OCI-LY1 (cell line): Measurements from ENCODE around the gene PLEKHA6.

Experiments
- H2AFZ ChIP-seq: fragments of 200-600 bp; sonication (generic), shearing (Covaris generic); 2 replicates; pipeline ENCODE4 v1.6.0; 2014; ENCODE audit warnings: antibody characterized with exemption, mild to moderate bottlenecking, low read length
- H3F3A ChIP-seq: fragments of 200-600 bp; sonication (generic), shearing (Covaris generic); 2 replicates; pipeline ENCODE4 v1.6.0; 2014; ENCODE audit warnings: mild to moderate bottlenecking, antibody characterized with exemption, low read length, moderate library complexity; ENCODE audit not compliant: insufficient read depth
- H3K27ac ChIP-seq: fragments of 200-600 bp; sonication (generic); 2 replicates; pipeline ENCODE4 v1.5.1; 2014; ENCODE audit warnings: low read length, mixed run types, mild to moderate bottlenecking, low read depth; ENCODE audit not compliant: poor library complexity, severe bottlenecking
- H3K27me3 ChIP-seq: fragments of 200-600 bp; sonication (generic); 2 replicates; pipeline ENCODE4 v1.6.0; 2014; ENCODE audit warnings: antibody characterized with exemption, mild to moderate bottlenecking, low read length, moderate library complexity; ENCODE audit not compliant: insufficient read depth
- H3K36me3 ChIP-seq: fragments of 200-600 bp; sonication (generic); 2 replicates; pipeline ENCODE4 v1.6.1; 2014; ENCODE audit warnings: mild to moderate bottlenecking, antibody characterized with exemption, low read length, moderate library complexity, mixed read lengths; ENCODE audit not compliant: insufficient read depth
- H3K4me1 ChIP-seq: fragments of 200-600 bp; sonication (generic); 2 replicates; pipeline ENCODE4 v1.5.1; 2014; ENCODE audit warnings: mild to moderate bottlenecking, low read length, moderate library complexity; ENCODE audit not compliant: insufficient read depth, severe bottlenecking
- H3K4me2 ChIP-seq: fragments of 200-600 bp; sonication (generic), shearing (Covaris generic); 2 replicates; pipeline ENCODE4 v1.6.1; 2014; ENCODE audit warnings: low read length
- H3K4me3 ChIP-seq: fragments of 200-600 bp; sonication (generic); 2 replicates; pipeline ENCODE4 v1.5.1; 2014; ENCODE audit warnings: low read length, low read depth, mild to moderate bottlenecking, mixed read lengths; ENCODE audit not compliant: poor library complexity, severe bottlenecking
- H3K79me2 ChIP-seq: fragments of 200-600 bp; shearing (Covaris generic); 2 replicates; pipeline ENCODE4 v1.6.1; 2016; ENCODE audit warnings: mixed run types, low read length, mixed read lengths; ENCODE audit not compliant: insufficient read depth
- H3K9ac ChIP-seq: fragments of 200-600 bp; sonication (generic), shearing (Covaris generic); 2 replicates; pipeline ENCODE4 v1.6.1; 2014; ENCODE audit warnings: mild to moderate bottlenecking, low read length, mixed read lengths
- H3K9me2 ChIP-seq: fragments of 200-600 bp; sonication (generic), shearing (Covaris generic); 2 replicates; pipeline ENCODE4 v1.6.1; 2014; ENCODE audit warnings: low read depth, mild to moderate bottlenecking, low read length, mixed read lengths
- H3K9me3 ChIP-seq: fragments of 200-600 bp; shearing (Covaris generic); 2 replicates; pipeline ENCODE4 v1.6.1; 2014; ENCODE audit warnings: low read length, mixed read lengths
- H4K20me1 ChIP-seq: fragments of 200-600 bp; sonication (generic), shearing (Covaris generic); 2 replicates; pipeline ENCODE4 v1.6.0; 2016; ENCODE audit warnings: mild to moderate bottlenecking, low read length; ENCODE audit not compliant: insufficient read depth
- CTCF ChIP-seq: fragments of 200-600 bp; sonication (generic), shearing (Covaris generic); IDR thresholded peaks from 2 replicates; pipeline ENCODE4 v1.5.1; 2017; ENCODE audit warnings: mild to moderate bottlenecking, antibody characterized with exemption, low read length, moderate library complexity, mixed read lengths
- EZH2 ChIP-seq: fragments of 200-600 bp; sonication (generic), shearing (Covaris generic); IDR thresholded peaks from 2 replicates; pipeline ENCODE4 v1.8.0; 2017; ENCODE audit warnings: borderline replicate concordance, mixed run types, mild to moderate bottlenecking, antibody characterized with exemption, low read length, moderate library complexity, mixed read lengths

PLEKHA6 gene

GRCh38 chr1:204396015-204396583 lies 36.4 kb upstream of the PLEKHA6 start:
- H3K4me1 ChIP-seq: no peaks in the 10 kb centered on the region
- H3K27ac ChIP-seq: no peak overlapping the region
- no peak overlapping the region for H3K4me2 ChIP-seq
- no peaks in the 10 kb centered on the region for H3K9me2 ChIP-seq
- H3K36me3 ChIP-seq: peaks cover 47% of the 10 kb centered on the region
- no peak overlapping the region for H2AFZ ChIP-seq
- H3F3A ChIP-seq: no peaks in the 10 kb centered on the region
- no peaks in the 10 kb centered on the region for H3K79me2 ChIP-seq
- no peaks in the 10 kb centered on the region for H4K20me1 ChIP-seq
- TF ChIP-seq EZH2 (no peak), CTCF (no peak)
- no peak overlapping the region for H3K9ac ChIP-seq
- no peak overlapping the region for H3K4me3 ChIP-seq
- H3K27me3 ChIP-seq: no peaks in the 10 kb centered on the region
- 0 out of 2 replicates have a peak, but pooled peaks cover 3% of the 10 kb centered on the region for H3K9me3 ChIP-seq

GRCh38 chr1:204391629-204392028 lies 31.9 kb upstream of the PLEKHA6 start:
- H3K9me3 ChIP-seq: 0 out of 2 replicates have a peak, but pooled peaks cover 3% of the 10 kb centered on the region
- no peak overlapping the region for H2AFZ ChIP-seq
- no peak overlapping the region for H3K27ac ChIP-seq
- H3K4me1 ChIP-seq: no peaks in the 10 kb centered on the region
- H3K27me3 ChIP-seq: no peaks in the 10 kb centered on the region
- H4K20me1 ChIP-seq: no peaks in the 10 kb centered on the region
- H3K36me3 ChIP-seq: peaks cover 9% of the 10 kb centered on the region
- no peak overlapping the region for H3K4me2 ChIP-seq
- no peaks in the 10 kb centered on the region for H3K9me2 ChIP-seq
- TF ChIP-seq EZH2 (no peak), CTCF (no peak)
- no peak overlapping the region for H3K9ac ChIP-seq
- no peaks in the 10 kb centered on the region for H3F3A ChIP-seq
- no peaks in the 10 kb centered on the region for H3K79me2 ChIP-seq
- H3K4me3 ChIP-seq: no peak overlapping the region

GRCh38 chr1:204390751-204391466 lies 31.2 kb upstream of the PLEKHA6 start:
- H3K9me2 ChIP-seq: no peaks in the 10 kb centered on the region
- H3K36me3 ChIP-seq: peaks cover 2% of the 10 kb centered on the region
- no peak overlapping the region for H3K4me3 ChIP-seq
- 0 out of 2 replicates have a peak, but pooled peaks cover 3% of the 10 kb centered on the region for H3K9me3 ChIP-seq
- H3K79me2 ChIP-seq: no peaks in the 10 kb centered on the region
- no peak for TF ChIP-seq EZH2
- TF ChIP-seq CTCF: no peak
- no peak overlapping the region for H3K4me2 ChIP-seq
- H3K27me3 ChIP-seq: no peaks in the 10 kb centered on the region
- no peak overlapping the region for H3K9ac ChIP-seq
- H3K4me1 ChIP-seq: no peaks in the 10 kb centered on the region
- H4K20me1 ChIP-seq: no peaks in the 10 kb centered on the region
- no peak overlapping the region for H3K27ac ChIP-seq
- H2AFZ ChIP-seq: no peak overlapping the region
- no peaks in the 10 kb centered on the region for H3F3A ChIP-seq
